Gastrocnemius medialis (tissue), 4 donors: Measurements from ENCODE around the gene ZBTB37. TPM values are rescaled to one million over a fixed set of nuclear protein-coding genes. Genes with fewer than 3 reads are reported as not detected.
"Not testable (repeated sequence)": the region's sequence is repeated elsewhere in the genome, so short reads cannot be mapped to it uniquely, and the experiment has no call there.

Experiments
- ATAC-seq, 2 donors: fragments of 150-250 bp; one replicate each; pipeline ENCODE4 v1.9.1; 2016
- DNase-seq, 2 donors: peaks; one replicate each; pipeline ENCODE4 v3.0.0-alpha.2; 2019
- H3K27ac ChIP-seq, 4 donors: fragments of 200-600 bp; sonication (generic); 1 replicate in 1 of 4; 2 replicates in 3 of 4; pipeline ENCODE4 v1.5.1; 2016 to 2018; ENCODE audit warnings: mild to moderate bottlenecking in 2 of 4, moderate library complexity in 1 of 4
- H3K27me3 ChIP-seq, 3 donors: fragments of 200-600 bp; sonication (generic) in 2 of 3; 1 replicate in 1 of 3; 2 replicates in 2 of 3; pipeline versions ENCODE4 v1.5.1 to v1.6.0; 2016 to 2019; ENCODE audit warnings: mild to moderate bottlenecking in 1 of 3, moderate library complexity in 1 of 3
- H3K36me3 ChIP-seq, 2 donors: fragments of 200-600 bp; sonication (generic) in 1 of 2; one replicate each; pipeline ENCODE4 v1.5.1; 2017 to 2018
- H3K4me1 ChIP-seq, 2 donors: fragments of 200-600 bp; sonication (generic) in 1 of 2; one replicate each; pipeline ENCODE4 v1.5.1; 2016 to 2017; ENCODE audit warnings: mild to moderate bottlenecking in 2 of 2
- H3K4me3 ChIP-seq, 4 donors: fragments of 200-600 bp; sonication (generic) in 3 of 4; 1 replicate in 1 of 4; 2 replicates in 3 of 4; pipeline ENCODE4 v1.5.1; 2016 to 2019; ENCODE audit warnings: mild to moderate bottlenecking in 2 of 4
- H3K9me3 ChIP-seq, 3 donors: fragments of 200-600 bp; sonication (generic) in 2 of 3; 1 replicate in 1 of 3; 2 replicates in 2 of 3; pipeline ENCODE4 v1.5.1; 2016 to 2019
- CTCF ChIP-seq, 5 experiments: fragments of 450-650 bp in 3 of 5; fragments of 200-600 bp in 2 of 5; sonication (generic) in 2 of 5; IDR thresholded peaks in 4 of 5; conservative IDR thresholded peaks in 1 of 5; 1 replicate in 4 of 5; 2 replicates in 1 of 5; pipeline ENCODE4 v1.5.1; 2016 to 2019; ENCODE audit warnings: antibody characterized with exemption in 5 of 5, mild to moderate bottlenecking in 3 of 5, moderate library complexity in 3 of 5
- POLR2A ChIP-seq, 2 donors: fragments of 450-650 bp; IDR thresholded peaks; one replicate each; pipeline ENCODE4 v1.6.1; 2017; ENCODE audit warnings: antibody characterized with exemption in 2 of 2, mild to moderate bottlenecking in 2 of 2, moderate library complexity in 2 of 2
- in situ Hi-C, 4 donors: fragments of 200-750 bp; cut with MboI; loops; one replicate each; pipeline versions ENCODE4 v1.15.0 to v1.8.0; 2017; ENCODE audit warnings: low sequenced_read_pairs in 4 of 4
- intact Hi-C: fragments of 100-400 bp; cut with DNase I; formaldehyde crosslinking; loops from one replicate; pipeline ENCODE4 v1.15.1; 2023; ENCODE audit warnings: low total_unique reads
- total RNA-seq, 4 donors: library from RNA; depleted of rRNA; stranded (reverse); fragments of >200 nt; gene quantifications; one replicate each; pipeline versions ENCODE4 v1.1.0 to v1.2.3, GENCODE V29; 2016

ZBTB37 gene
- total RNA-seq, 4 donors from 2014 or later, result 3.5 to 13.3 (median 4.0) TPM

DNA sequence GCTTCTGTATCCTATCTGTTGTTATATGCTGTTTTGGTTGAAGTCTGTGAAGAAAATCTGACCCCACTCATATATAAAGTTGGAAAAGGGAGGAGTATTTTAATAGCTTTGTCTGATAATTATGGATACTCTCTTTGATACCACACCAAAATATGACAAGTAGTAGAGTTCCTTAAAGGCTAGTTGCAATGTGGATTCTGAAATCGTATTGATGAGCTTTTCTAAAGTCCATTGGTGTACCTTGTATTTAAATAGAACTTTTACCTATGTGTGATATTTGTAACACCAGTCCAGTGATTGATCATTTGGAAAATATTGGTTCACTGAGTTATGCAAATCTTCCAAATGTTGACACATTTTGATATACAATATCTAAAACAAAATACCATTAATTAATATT lies 8.1 kb upstream of the ZBTB37 start:
- no peak for TF ChIP-seq CTCF (IDR thresholded peaks at IDR 0.05 in 4 of 5, conservative IDR thresholded peaks at IDR 0.05 in 1 of 5)
- no peak for TF ChIP-seq POLR2A (IDR thresholded peaks at IDR 0.05)
- Histone ChIP-seq H3K4me3 (no peak overlapping the region), H3K9me3 (no peaks in the 10 kb centered on the region), H3K4me1 (peaks cover 0 to 5% of the 10 kb centered on the region in 2 donors), H3K27me3 (no peaks in the 10 kb centered on the region), H3K36me3 (peaks cover 0 to 81% of the 10 kb centered on the region in 2 donors), H3K27ac (no peak overlapping the region)
- intact Hi-C loops, result no loop called here
- no peak for ATAC-seq
- in situ Hi-C loops, result loop anchor here in 1 of 4 donors (25.0 kb wide), 1 partner anchor 1127 kb away; the partner anchor contains the start of gene CACYBP
- DNase-seq, result no peak

GRCh38 chr1:173861731-173862145 lies 6.4 kb upstream of the ZBTB37 start:
- peaks cover 0 to 86% of the 10 kb centered on the region in 2 donors for H3K36me3 ChIP-seq

GRCh38 chr1:173862146-173862768 lies 5.9 kb upstream of the ZBTB37 start:
- intact Hi-C loops, H3K27me3 ChIP-seq, DNase-seq, H3K9me3 ChIP-seq, H3K27ac ChIP-seq, H3K4me3 ChIP-seq, ATAC-seq: not testable (repeated sequence)
- Histone ChIP-seq H3K36me3 (peaks cover 0 to 81% of the 10 kb centered on the region in 2 donors), H3K4me1 (peaks cover 18 to 21% of the 10 kb centered on the region in 2 donors)
- in situ Hi-C loops, result loop anchor here in 1 of 4 donors (25.0 kb wide), 1 partner anchor 1125 kb away; the partner anchor contains the start of gene CACYBP

More at GRCh38 chr1:173861731-173862145, 6.4 kb upstream of the ZBTB37 start:
- Histone ChIP-seq H3K4me1 (peaks cover 12 to 16% of the 10 kb centered on the region in 2 donors), H3K9me3 (no peaks in the 10 kb centered on the region), H3K27me3 (no peaks in the 10 kb centered on the region), H3K4me3 (no peak overlapping the region), H3K27ac (no peak overlapping the region)
- intact Hi-C loops (no loop called here), in situ Hi-C loops (loop anchor here in 1 of 4 donors (25.0 kb wide), 1 partner anchor 1126 kb away; the partner anchor contains the start of gene CACYBP)
- DNase-seq (no peak), ATAC-seq (no peak)
- TF ChIP-seq POLR2A (IDR thresholded peaks at IDR 0.05) (no peak), CTCF (IDR thresholded peaks at IDR 0.05 in 4 of 5, conservative IDR thresholded peaks at IDR 0.05 in 1 of 5) (no peak)

DNA sequence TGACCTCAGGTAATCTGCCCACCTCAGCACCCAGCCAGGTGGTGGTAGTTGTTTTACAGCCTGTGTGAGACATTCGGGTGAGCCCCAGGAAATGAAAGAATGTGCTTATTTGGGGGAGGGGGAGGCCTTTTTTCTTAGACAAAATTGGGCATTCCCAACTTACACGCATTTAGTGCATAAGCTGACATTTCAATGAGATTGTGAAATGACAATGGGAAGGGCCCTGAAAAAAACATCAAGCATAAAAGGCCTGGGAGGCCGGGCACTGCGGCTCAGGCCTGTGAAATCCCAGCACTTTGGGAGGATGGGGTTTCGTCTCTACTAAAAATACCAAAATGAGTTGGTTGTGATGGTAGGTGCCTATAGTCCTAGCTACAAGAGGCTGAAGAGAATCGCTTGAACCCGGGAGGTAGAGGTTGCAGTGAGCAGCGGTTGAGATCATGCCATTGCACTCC lies 5.4 kb upstream of the ZBTB37 start:
- intact Hi-C loops (no loop called here), in situ Hi-C loops (loop anchor here in 1 of 4 donors (25.0 kb wide), 1 partner anchor 1125 kb away; the partner anchor contains the start of gene CACYBP)
- peaks cover 0 to 76% of the 10 kb centered on the region in 2 donors for H3K36me3 ChIP-seq
- H3K27ac ChIP-seq, result no peak overlapping the region
- no peak overlapping the region for H3K4me3 ChIP-seq
- ATAC-seq (no peak), DNase-seq (no peak)
- H3K27me3 ChIP-seq, result no peaks in the 10 kb centered on the region
- H3K9me3 ChIP-seq, result no peaks in the 10 kb centered on the region
- TF ChIP-seq CTCF (IDR thresholded peaks at IDR 0.05 in 4 of 5, conservative IDR thresholded peaks at IDR 0.05 in 1 of 5), result no peak
- TF ChIP-seq POLR2A (IDR thresholded peaks at IDR 0.05), result no peak
- peaks cover 18 to 24% of the 10 kb centered on the region in 2 donors for H3K4me1 ChIP-seq
